Esophagus squamous epithelium (tissue), 4 donors: ENCODE results near the gene TRAF3IP1.

ENCODE experiments used
- POLR2A ChIP-seq, 4 donors: fragments of 450-650 bp; IDR thresholded peaks; one replicate each; pipeline ENCODE4 v1.6.1; 2017; ENCODE audit warnings: antibody characterized with exemption in 4 of 4, mild to moderate bottlenecking in 4 of 4, moderate library complexity in 3 of 4
- TF ChIP-seq, protein P1 (sequence below), 6 experiments: fragments of 450-650 bp in 4 of 6; fragments of 200-600 bp in 2 of 6; sonication (generic) in 2 of 6; IDR thresholded peaks; one replicate each; pipeline ENCODE4 v1.5.1; 2016 to 2019; ENCODE audit warnings: antibody characterized with exemption in 6 of 6, mild to moderate bottlenecking in 4 of 6, moderate library complexity in 4 of 6

DNA sequence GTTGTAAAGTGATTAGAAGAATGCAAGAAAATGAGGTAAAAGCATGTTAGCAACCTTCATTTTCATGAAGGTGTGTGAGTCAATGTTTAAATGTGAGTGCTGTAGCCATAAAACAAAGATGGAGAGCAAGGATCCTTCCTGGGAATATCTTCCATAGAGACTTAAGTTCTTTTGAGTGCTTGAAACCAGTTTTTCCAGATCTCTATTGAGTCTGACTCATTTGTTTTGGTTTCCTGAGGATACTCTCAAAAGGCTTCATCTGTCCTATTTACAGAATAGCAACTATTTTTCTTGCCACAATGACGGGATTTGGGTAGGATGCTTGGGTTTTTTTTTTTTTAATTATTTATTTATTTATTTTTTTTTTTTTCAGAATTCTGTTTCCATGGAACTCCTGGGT is 60.5 kb downstream of the TRAF3IP1 start:
- TF ChIP-seq, protein P1, sequence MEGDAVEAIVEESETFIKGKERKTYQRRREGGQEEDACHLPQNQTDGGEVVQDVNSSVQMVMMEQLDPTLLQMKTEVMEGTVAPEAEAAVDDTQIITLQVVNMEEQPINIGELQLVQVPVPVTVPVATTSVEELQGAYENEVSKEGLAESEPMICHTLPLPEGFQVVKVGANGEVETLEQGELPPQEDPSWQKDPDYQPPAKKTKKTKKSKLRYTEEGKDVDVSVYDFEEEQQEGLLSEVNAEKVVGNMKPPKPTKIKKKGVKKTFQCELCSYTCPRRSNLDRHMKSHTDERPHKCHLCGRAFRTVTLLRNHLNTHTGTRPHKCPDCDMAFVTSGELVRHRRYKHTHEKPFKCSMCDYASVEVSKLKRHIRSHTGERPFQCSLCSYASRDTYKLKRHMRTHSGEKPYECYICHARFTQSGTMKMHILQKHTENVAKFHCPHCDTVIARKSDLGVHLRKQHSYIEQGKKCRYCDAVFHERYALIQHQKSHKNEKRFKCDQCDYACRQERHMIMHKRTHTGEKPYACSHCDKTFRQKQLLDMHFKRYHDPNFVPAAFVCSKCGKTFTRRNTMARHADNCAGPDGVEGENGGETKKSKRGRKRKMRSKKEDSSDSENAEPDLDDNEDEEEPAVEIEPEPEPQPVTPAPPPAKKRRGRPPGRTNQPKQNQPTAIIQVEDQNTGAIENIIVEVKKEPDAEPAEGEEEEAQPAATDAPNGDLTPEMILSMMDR (IDR thresholded peaks at IDR 0.05), result no peak
- TF ChIP-seq POLR2A (IDR thresholded peaks at IDR 0.05), result no peak
